ENCODE results near the gene USP32.
"Not testable (repeated sequence)": the region's sequence is repeated elsewhere in the genome, so short reads cannot be mapped to it uniquely, and the experiment has no call there.

The USP32 gene

GRCh38 chr17:60215895-60216294 lies 176.0 kb downstream of the USP32 start:
- not testable (repeated sequence) for DNase-seq

GRCh38 chr17:60211282-60211681 lies 180.7 kb downstream of the USP32 start:
- not testable (repeated sequence) for DNase-seq

- not testable (repeated sequence) for DNase-seq
Observed at GRCh38 chr17:60208302-60208701, 183.6 kb downstream of the USP32 start.

- DNase-seq = not testable (repeated sequence)
Observed at GRCh38 chr17:60205782-60206181, 186.2 kb downstream of the USP32 start.

GRCh38 chr17:60198630-60199029 lies 193.3 kb downstream of the USP32 start:
- not testable (repeated sequence) for DNase-seq

GRCh38 chr17:60194141-60194540 lies 197.8 kb downstream of the USP32 start:
- not testable (repeated sequence) for DNase-seq

- no peak for DNase-seq
Observed at GRCh38 chr17:60193482-60193881, 198.5 kb downstream of the USP32 start.

GRCh38 chr17:60193032-60193431 lies 198.9 kb downstream of the USP32 start:
- not testable (repeated sequence) for DNase-seq

- not testable (repeated sequence) for DNase-seq
Observed at GRCh38 chr17:60190032-60190431, 201.9 kb downstream of the USP32 start.

GRCh38 chr17:60188759-60189158 lies 203.2 kb downstream of the USP32 start:
- no peak for DNase-seq

- DNase-seq = not testable (repeated sequence)
Observed at GRCh38 chr17:60186846-60187745, 204.8 kb downstream of the USP32 start.

GRCh38 chr17:60186372-60186771 lies 205.6 kb downstream of the USP32 start:
- not testable (repeated sequence) for DNase-seq

- not testable (repeated sequence) for DNase-seq
Observed at GRCh38 chr17:60180380-60180779, 211.6 kb downstream of the USP32 start.

- peak; percentile 80 for DNase-seq
Observed at GRCh38 chr17:60178180-60178579, 213.8 kb downstream of the USP32 start.

GRCh38 chr17:60176763-60177162 lies 215.2 kb downstream of the USP32 start:
- peak; percentile 25 for DNase-seq

- DNase-seq = not testable (repeated sequence)
Observed at GRCh38 chr17:60174767-60175166, 217.2 kb downstream of the USP32 start.

GRCh38 chr17:60174035-60174434 lies 217.9 kb downstream of the USP32 start:
- DNase-seq = no peak

GRCh38 chr17:60173304-60173819 lies 218.6 kb downstream of the USP32 start:
- no peak for DNase-seq

- no peak for DNase-seq
Observed at GRCh38 chr17:60171753-60172079, 220.2 kb downstream of the USP32 start.

- peak; percentile 74 for DNase-seq
Observed at GRCh38 chr17:60170835-60171752, 220.8 kb downstream of the USP32 start.

GRCh38 chr17:60169921-60170817 lies 221.8 kb downstream of the USP32 start:
- no peak for DNase-seq

GRCh38 chr17:60168654-60169053 lies 223.3 kb downstream of the USP32 start:
- DNase-seq = no peak
